Measurements from ENCODE around the gene FOXA3.

The FOXA3 gene

DNA sequence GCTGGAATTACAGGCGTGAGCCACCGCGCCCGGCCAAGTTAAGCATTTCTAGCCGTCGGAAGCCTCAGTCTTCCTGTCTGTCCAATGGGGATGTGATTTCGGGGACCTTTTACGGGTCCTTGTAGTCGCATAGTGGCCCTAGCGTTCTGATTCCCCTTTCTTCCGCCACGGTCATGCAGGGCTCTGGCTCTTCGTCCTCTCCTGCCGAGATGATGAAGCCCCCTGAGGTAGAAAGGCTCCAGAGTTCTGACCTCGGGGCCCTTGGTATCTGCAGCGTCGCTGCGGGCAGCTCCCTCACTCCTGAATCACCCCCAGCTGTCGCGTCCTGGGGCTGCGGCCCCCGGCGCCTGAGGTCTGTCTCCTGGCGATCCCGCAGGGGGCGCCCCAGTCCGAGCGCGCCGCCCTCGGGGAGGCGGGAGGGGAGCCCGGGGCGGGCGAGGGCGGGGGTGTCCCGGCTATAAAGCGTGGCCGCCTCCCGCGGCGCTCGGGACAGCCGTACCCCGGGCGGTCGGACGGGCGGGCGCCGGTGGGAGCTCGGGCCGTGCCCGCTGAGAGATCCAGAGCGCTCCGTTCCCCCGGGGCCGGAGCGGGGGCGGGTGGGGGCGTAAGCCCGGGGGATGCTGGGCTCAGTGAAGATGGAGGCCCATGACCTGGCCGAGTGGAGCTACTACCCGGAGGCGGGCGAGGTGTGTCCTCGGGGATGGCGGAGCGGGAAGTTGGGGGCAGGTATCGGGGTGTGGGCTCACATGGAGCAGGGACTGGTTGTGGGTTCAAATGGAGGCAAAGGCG, at the start of gene FOXA3:
Gene FOXA3 (plus strand): TSS at position 487 of the 789 bp plus-strand sequence. CDS start 131 bp downstream, at position 618.
- ATAC-seq (ENCODE audit: insufficient read depth, low read depth) (no peak), DNase-seq (no peak)
- Histone ChIP-seq H3K27me3 (ENCODE audit: insufficient read depth, low read length, poor library complexity) (no peaks in the 10 kb centered on the region), H2AFZ (ENCODE audit: low read depth, low read length) (peak within 1 kb of the TSS; percentile 93), H3K4me2 (ENCODE audit: insufficient read depth, low read length) (peak within 1 kb of the TSS; percentile 77), H3K79me2 (ENCODE audit: insufficient read depth, low read length) (peaks cover 37% of the 10 kb centered on the region), H3K27ac (ENCODE audit: low read length) (peak within 1 kb of the TSS; percentile 61), H3K4me3 (ENCODE audit: low read depth in 1 of 2, low read length in 2 of 2) (peak within 1 kb of the TSS; percentile 27 to 74; a peak in 3 of 4 replicates), H3K4me1 (ENCODE audit: insufficient read depth, low read length) (peaks cover 26% of the 10 kb centered on the region), H3K9ac (ENCODE audit: low read depth, low read length) (peak within 1 kb of the TSS; percentile 51), H4K20me1 (ENCODE audit: insufficient read depth, low read length) (no peaks in the 10 kb centered on the region), H3K9me3 (ENCODE audit: insufficient read depth, low read length, severe bottlenecking) (no peaks in the 10 kb centered on the region), H3K36me3 (ENCODE audit: insufficient read depth, low read length) (peaks cover 18% of the 10 kb centered on the region)
- TF ChIP-seq EZH2 (IDR thresholded peaks at IDR 0.05; ENCODE audit: borderline replicate concordance, low read depth, low read length, severe bottlenecking) (no peak), CTCF (IDR thresholded peaks at IDR 0.05; ENCODE audit: borderline replicate concordance, extremely low read depth, low read length, poor library complexity, severe bottlenecking) (peak; percentile 18)

GRCh38 chr19:45814851-45815480, 49.2 kb upstream of the FOXA3 start, which contains the start of gene RSPH6A:
Gene RSPH6A (minus strand): TSS chr19:45815308. CDS start chr19:45815176, 132 bp downstream.
- no peak within 1 kb of the TSS for H3K4me2 ChIP-seq (ENCODE audit: insufficient read depth, low read length)
- peaks cover 12% of the 10 kb centered on the region for H4K20me1 ChIP-seq (ENCODE audit: insufficient read depth, low read length)
- H3K79me2 ChIP-seq (ENCODE audit: insufficient read depth, low read length) = no peaks in the 10 kb centered on the region
- TF ChIP-seq CTCF (IDR thresholded peaks at IDR 0.05; ENCODE audit: borderline replicate concordance, extremely low read depth, low read length, poor library complexity, severe bottlenecking) (no peak), EZH2 (IDR thresholded peaks at IDR 0.05; ENCODE audit: borderline replicate concordance, low read depth, low read length, severe bottlenecking) (no peak)
- H3K9ac ChIP-seq (ENCODE audit: low read depth, low read length) = no peak within 1 kb of the TSS
- no peaks in the 10 kb centered on the region for H3K27me3 ChIP-seq (ENCODE audit: insufficient read depth, low read length, poor library complexity)
- H3K9me3 ChIP-seq (ENCODE audit: insufficient read depth, low read length, severe bottlenecking) = no peaks in the 10 kb centered on the region
- H2AFZ ChIP-seq (ENCODE audit: low read depth, low read length) = no peak within 1 kb of the TSS
- DNase-seq = no peak
- ATAC-seq (ENCODE audit: insufficient read depth, low read depth) = no peak
- H3K36me3 ChIP-seq (ENCODE audit: insufficient read depth, low read length) = peaks cover 38% of the 10 kb centered on the region
- H3K4me3 ChIP-seq (ENCODE audit: low read depth in 1 of 2, low read length in 2 of 2) = no peak within 1 kb of the TSS
- peaks cover 16% of the 10 kb centered on the region for H3K4me1 ChIP-seq (ENCODE audit: insufficient read depth, low read length)
- no peak within 1 kb of the TSS for H3K27ac ChIP-seq (ENCODE audit: low read length)

GRCh38 chr19:45815481-45816216, 48.5 kb upstream of the FOXA3 start:
- Histone ChIP-seq H3K27ac (ENCODE audit: low read length) (no peak overlapping the region), H3K4me3 (ENCODE audit: low read depth in 1 of 2, low read length in 2 of 2) (no peak overlapping the region), H3K36me3 (ENCODE audit: insufficient read depth, low read length) (peaks cover 43% of the 10 kb centered on the region), H3K9me3 (ENCODE audit: insufficient read depth, low read length, severe bottlenecking) (no peaks in the 10 kb centered on the region), H2AFZ (ENCODE audit: low read depth, low read length) (no peak overlapping the region), H4K20me1 (ENCODE audit: insufficient read depth, low read length) (peaks cover 12% of the 10 kb centered on the region), H3K27me3 (ENCODE audit: insufficient read depth, low read length, poor library complexity) (no peaks in the 10 kb centered on the region), H3K4me1 (ENCODE audit: insufficient read depth, low read length) (peaks cover 9% of the 10 kb centered on the region), H3K79me2 (ENCODE audit: insufficient read depth, low read length) (no peaks in the 10 kb centered on the region), H3K9ac (ENCODE audit: low read depth, low read length) (no peak overlapping the region), H3K4me2 (ENCODE audit: insufficient read depth, low read length) (no peak overlapping the region)
- ATAC-seq (ENCODE audit: insufficient read depth, low read depth) (no peak), DNase-seq (no peak)
- TF ChIP-seq EZH2 (IDR thresholded peaks at IDR 0.05; ENCODE audit: borderline replicate concordance, low read depth, low read length, severe bottlenecking) = no peak
- TF ChIP-seq CTCF (IDR thresholded peaks at IDR 0.05; ENCODE audit: borderline replicate concordance, extremely low read depth, low read length, poor library complexity, severe bottlenecking) = no peak
